ENCODE results near the gene MEF2A.

DNA sequence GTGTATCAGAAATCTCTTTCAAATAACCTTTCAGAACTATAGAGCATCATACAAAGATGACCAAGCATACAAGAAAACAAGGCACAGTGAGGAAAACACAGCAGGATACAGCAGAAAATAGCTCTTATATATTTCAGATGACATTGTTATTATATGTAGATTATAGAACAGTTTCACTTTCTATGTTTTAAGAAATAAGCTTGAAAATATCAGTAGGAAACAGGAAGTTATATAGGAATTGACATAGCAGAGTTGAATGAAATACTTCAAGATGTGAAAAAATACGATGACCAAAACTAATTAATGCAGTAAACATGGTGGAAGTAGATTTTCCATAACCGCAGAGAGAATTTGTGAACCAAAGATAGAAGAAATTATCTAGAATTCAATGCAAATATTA lies 92.2 kb downstream of the MEF2A start:
- TF ChIP-seq, protein P1, sequence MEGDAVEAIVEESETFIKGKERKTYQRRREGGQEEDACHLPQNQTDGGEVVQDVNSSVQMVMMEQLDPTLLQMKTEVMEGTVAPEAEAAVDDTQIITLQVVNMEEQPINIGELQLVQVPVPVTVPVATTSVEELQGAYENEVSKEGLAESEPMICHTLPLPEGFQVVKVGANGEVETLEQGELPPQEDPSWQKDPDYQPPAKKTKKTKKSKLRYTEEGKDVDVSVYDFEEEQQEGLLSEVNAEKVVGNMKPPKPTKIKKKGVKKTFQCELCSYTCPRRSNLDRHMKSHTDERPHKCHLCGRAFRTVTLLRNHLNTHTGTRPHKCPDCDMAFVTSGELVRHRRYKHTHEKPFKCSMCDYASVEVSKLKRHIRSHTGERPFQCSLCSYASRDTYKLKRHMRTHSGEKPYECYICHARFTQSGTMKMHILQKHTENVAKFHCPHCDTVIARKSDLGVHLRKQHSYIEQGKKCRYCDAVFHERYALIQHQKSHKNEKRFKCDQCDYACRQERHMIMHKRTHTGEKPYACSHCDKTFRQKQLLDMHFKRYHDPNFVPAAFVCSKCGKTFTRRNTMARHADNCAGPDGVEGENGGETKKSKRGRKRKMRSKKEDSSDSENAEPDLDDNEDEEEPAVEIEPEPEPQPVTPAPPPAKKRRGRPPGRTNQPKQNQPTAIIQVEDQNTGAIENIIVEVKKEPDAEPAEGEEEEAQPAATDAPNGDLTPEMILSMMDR (IDR thresholded peaks at IDR 0.05; ENCODE audit: low read length), result no peak
- TF ChIP-seq EZH2 (IDR thresholded peaks at IDR 0.05; ENCODE audit: borderline replicate concordance, low read length), result no peak

All from OCI-LY1 (cell line).